GM19438 (cell line): ENCODE results near the gene LOXL4.

ENCODE experiments used
- ATAC-seq: cut with Tn5 transposase; IDR thresholded peaks from one replicate; pipeline ENCODE4 v1.9.1; 2021; ENCODE audit warnings: low read depth; ENCODE audit not compliant: unreplicated experiment

Gene LOXL4

DNA sequence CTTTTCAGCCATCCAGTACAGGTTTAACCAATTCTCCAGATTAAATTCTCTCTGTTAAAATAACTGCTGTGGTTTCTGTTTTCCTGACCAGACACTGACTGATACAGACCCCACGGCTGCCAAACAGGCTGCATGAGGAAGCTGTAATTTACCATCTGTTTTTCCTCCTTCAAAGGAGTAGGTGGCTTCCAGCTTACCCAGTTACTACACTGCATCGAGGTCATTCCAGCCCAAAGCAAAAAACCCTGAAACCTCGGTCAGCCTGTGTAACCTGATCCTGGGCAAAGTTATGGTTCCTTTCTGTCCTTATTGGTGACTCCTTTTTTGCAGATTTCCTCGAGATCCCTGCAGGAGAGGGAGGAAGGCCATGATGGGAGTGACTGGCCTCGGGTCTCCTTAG is 27.9 kb upstream of the LOXL4 start:
- ATAC-seq: no peak

DNA sequence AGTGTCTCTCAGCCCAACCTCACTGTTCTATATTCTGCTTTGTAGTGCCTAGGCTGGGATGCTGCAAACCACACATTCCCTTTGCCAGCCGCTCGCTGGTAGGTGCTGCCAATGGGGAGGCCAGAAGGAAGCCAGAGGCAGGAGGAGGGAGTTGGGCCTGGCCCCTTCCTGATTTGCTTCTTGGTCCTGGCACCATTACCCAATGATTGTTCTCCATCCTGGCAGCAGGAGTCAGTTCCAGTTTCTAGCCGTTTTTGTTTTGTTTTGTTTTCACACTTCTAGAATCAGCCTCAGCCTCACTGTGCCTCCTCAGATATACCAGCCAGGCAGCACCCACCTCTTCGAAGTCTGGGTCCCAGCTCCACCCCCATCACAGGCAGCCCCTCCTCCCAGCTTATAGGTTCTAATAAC is 27.4 kb upstream of the LOXL4 start:
- ATAC-seq: no peak

DNA sequence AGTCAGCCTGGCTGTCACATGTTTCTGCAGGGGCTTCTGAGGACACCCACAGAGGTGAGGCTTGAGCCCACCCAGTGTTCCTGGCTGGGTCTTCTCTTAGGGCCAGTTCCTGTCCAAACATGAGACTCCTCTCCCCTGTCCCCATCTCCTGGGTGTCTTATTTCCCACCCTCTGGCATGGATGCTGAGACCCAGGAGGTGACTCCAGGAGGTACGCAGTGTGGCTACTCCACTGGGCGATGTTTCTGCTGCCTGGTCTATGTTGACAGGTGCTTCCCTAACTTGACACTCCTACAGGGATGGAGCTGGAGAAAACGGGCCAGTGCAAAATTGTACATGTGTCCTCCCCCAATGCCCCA is 26.3 kb upstream of the LOXL4 start:
- no peak for ATAC-seq

DNA sequence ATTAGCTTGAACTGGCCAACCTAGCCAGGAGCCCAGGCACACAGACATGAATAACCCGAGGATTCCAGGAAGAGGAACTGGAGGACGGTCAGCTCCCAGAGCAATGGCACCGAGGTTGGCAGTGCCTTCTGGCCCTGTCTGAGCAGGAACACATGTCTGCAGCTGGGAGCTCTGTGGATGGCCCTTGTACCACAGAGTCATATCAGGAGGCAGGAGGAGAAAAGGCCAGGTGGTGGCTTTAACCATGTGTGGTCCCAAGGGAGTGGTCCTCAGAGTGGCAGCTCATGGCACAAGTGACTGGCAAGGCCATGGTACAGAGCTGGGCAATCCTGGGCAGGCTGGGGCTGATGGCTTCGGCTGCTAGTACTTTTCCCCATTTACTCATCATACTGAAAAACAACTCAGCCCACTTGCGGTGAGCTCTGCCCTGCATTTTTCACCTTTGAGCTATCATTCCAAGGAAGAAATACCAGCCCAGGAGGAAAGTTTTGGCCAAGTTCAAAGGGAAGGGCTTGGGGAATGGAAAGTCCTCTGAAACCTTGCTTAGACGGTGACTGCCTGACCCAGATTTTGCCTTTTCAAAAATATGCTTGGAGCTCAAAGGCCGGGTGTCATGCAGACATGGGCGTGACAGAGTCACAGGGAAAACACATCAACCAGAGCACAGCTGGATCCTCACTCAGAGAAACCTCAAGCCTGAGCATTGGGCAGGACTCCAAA is 25.7 kb upstream of the LOXL4 start:
- ATAC-seq: no peak

DNA sequence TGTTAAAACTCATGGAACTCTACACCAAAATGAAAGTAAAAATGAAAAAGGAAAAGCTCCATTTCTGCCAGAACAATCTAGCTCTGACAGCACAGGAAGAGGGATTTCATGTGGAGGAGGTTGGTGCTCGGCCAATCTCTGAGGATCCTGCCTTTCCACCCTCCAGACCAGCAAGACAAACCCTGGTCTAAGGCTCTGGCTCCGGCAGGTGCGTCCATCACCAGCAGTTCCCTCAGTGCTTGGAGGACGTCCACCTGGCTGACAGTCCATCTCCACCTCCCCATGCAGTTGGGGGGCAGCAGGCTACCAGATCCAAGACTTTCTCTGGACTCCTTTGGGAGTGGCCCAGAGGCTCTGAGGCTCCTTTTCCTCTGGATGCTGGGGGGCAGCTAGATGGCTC is 25.0 kb upstream of the LOXL4 start:
- ATAC-seq: no peak

DNA sequence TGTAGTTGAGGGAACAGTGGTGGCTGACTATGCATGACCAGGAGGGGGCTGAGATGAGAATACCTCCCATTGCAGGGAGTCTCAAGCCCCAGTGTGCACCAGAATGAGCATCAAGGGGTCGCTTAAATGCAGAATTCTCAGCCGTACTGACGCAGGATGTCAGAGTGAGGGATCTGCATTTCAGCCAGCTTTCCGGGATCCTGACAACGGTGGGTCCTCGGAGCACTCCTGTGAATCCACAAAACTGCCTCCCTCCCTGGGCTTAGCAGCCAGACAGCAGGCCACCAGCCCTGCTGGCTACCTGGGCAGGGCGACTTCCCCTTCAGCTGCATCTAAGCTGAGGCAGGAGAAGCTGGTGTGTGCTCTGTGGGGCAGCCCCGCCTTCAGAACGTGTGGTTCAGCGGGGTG is 21.8 kb upstream of the LOXL4 start:
- no peak for ATAC-seq

DNA sequence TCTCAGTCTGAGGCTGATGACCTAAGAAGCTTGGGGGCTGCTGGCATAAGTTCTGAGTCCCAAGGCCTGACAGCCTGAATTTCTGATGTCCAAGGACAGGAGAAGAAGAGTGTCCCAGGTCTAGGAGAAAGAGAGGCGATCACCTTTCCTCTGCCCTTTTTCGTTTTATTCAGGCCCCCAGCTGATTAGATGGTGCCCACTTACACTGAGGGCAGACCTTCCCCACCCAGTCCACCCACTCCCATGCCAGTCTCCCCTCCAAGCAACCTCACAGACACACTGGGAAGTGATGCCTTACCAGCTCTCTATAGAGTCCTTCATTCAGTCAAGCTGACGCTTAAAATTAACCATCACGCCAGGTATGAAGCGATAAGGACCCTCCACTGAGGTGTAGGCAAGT is 19.3 kb upstream of the LOXL4 start:
- no peak for ATAC-seq

DNA sequence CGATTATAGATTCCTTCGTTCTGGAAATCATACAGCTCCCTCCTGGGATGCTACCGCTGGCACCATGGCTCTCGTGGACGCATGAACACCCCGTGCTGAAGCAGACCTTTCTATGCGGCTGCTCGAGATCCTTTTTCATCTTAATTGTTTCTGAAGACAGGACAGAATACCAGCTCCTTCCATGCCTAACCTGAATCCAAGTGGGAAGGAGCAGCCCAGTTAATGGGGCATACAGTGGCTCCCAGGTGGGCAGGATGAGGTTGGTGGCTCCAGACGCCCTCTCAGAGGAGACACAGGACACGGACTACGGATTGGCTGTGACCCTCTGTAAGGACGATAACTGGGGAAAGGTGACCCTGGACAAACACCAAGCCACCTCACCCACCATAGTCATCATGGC is 18.4 kb upstream of the LOXL4 start:
- no peak for ATAC-seq

DNA sequence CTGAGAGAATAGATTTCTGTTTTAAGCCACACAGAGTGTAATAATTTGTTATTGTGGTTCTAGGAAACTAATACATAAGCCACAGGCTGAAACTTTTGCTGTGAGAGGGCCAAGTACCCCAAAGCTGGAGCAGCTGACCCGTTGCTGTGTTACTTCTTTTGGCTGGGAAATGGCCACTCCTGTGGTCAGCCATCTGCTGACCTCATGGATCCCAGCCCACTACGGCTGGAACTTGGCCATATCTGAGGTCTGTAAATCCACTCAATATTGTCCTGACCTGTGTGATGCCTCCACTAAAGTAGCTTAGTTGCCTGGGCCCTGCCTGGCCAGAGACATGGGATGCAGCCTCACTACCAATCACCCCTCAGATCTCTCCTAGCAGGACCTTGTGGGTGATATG is 17.4 kb upstream of the LOXL4 start:
- ATAC-seq: no peak

DNA sequence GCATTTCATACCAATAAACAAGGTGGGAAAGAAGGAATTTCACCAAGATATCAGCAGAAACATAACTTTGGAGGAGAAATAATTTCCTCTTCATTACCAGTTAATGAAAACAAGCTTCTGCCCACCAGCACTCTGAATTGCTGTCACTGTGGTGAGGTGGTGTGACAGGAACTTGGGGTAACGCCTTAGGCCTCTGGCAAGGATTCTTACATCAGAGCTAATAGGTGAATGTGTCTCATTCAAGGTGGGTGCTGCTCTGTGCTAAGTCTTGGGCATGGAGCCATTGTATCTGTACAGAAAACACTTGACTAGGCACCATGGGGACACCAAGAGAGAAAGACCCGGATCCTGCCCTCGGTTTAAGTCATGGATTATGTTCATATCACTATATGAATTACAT is 8.3 kb upstream of the LOXL4 start:
- ATAC-seq: no peak

DNA sequence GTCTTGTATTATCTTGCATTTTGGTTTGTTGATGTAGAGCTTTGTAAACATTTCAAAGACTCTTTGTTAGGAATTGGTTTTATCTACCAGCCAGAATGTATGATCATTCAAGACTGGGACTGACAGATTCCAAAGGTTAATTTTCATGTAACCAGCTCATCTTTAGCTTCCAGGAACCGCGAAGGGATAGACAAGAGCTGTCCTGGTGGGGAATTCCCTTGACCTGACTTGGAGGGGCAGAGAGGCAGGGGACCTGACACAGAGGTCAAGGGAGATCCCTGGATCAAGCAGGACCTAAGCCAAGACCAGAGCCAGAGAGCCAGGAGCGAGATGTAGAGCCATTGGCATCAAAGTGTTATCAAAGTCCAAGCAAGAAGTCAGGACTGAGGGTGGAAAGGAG is 6.6 kb upstream of the LOXL4 start:
- ATAC-seq: no peak

DNA sequence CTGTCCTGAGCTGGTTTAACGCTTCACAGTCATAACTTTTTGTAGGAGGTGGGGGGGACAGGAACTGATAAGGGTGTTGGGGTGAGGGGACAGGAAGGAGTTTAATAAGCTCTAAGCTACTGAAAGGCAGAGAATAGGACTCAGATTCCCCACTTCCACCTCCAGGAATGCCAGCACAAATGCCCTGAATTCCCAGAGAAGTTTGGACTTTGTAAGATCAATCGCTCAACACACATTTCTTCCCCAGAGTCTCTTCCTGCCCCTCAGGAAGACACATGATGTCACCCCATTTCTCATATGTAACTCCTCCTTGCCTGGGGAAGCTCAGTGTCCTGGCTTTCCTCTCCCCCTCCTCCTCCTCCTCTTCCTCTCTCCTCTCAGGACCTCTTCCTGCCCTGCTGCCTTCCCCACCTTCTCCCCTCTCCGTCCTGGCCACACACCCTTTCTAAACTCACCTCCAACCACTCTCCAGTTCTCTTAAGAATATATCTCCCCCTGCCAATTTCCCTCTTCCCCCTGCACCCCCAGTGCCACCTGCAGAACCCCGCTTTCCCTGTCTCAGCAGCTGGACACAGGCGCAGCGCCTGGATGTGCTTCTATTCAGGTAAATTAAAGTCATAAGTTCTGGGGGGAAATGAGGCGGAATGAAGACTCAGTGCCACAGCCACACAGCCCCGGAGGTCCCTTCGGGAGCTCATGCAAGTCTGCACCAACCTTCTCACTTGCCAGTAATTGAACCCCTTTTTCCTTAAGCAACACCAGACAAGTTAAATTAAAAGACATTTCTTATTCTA is 5.3 kb upstream of the LOXL4 start:
- no peak for ATAC-seq

DNA sequence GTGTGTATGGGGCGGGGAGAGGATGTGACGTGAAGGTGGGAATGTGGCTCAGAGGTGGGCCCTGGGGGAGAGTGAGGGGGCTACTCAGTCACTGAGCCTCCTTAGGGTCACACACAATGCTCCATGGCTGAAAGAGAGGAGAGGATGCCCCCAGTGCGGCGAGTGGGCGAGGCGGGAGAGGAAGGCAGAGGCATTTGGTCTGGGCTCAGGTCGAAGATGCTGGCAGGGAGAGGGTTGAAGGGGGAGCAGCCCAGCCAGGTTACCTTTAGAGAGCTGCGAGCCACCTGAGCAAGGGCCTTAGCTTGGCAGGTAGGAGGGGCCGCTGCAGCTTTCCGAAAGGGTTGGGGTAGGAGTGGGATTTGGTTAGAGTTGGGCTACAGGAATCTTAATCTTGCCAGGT is 4.7 kb upstream of the LOXL4 start:
- ATAC-seq: no peak

DNA sequence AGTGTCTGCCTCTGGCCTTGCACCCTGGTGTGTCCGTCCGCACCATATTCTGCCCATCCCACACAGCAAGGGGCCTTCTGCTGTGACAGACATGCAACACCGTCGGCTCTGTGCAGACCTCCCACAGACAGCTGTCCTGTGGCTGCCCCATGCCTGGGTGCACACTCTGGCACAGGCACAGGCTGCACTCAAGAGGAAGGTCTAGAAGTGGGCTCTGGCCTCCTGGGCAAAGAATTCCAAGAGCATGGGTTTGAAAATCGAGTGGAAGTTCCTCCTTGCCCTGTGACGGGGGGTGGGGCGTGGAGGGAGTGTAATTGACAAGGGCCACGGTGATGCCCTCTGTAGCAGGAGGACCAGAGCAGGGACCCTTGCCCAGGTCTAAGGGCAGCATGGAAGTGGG is 4.3 kb upstream of the LOXL4 start:
- ATAC-seq: no peak

DNA sequence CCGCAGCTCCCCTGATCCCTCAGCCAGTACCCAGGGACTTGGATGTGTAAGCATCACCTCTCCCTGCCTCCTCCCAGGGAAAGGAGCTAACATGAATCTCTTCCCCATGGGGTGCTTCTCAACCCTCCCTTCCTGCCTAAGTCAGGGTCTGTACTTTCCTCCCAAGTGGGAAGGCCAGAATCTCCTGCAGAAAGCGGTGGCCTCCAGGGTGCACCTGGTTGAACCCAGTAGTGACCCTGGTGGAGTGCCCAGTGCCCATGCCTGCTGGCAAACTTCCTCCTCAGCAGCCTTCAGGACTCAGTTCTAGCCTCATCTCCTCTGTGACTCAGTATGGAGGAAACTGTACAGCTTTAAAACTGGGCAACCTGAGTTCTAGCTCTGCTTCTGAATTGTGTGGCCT is 2.8 kb upstream of the LOXL4 start:
- no peak for ATAC-seq

DNA sequence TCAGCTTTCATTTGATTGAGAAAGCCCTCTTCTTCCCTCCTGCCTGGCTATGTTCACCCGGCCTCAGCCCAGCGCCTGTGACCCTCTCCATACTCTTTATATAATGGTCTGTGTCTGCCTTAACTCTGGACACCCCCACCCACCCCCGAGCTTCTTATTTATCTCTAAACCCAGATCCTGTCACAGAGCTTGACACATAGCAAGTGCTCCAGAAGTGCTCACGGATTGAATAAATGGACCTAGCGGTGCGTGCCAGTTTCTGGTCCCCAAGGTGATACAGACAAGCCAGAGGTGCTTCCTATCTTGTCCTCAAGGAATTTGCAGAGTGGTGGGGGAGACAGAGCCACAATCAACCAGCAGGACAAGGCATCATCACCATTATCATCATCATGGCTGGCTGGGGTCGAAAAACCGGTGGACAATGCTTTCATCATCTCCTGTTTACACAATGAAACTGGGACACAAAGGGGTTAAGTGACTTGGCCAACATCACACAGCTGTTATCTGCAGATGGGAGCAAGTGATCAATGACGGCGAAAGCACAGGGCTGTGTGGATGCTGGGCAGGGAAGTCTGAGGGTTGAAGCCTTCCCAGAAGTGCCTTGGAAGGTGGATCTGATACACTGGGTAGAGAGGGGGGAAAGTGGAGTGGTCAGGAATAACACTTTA is 2.2 kb upstream of the LOXL4 start:
- ATAC-seq: no peak

DNA sequence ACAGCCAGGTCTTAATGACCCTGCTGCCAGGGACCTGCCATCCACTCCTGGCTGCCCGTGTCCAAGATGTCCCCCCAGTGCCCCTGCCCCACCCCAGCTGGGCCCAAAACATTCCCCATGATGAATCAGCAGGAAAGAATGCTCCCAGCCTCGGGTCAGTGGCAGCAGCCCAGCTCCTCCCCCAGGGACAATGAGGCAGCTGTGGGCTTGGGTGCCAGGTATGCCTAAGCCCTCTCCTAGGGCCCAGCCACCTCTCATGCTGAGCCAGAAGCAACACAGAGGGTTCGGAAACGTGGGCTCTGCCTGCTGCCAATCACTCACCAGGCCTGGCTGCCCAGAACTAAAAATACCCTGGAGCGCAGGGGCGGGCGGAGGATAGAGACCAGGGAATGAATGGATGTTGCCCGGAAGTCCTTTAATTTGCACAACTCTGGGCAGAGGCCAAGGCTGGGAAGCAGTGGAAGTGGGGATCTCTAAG is 1.5 kb upstream of the LOXL4 start:
- no peak for ATAC-seq

DNA sequence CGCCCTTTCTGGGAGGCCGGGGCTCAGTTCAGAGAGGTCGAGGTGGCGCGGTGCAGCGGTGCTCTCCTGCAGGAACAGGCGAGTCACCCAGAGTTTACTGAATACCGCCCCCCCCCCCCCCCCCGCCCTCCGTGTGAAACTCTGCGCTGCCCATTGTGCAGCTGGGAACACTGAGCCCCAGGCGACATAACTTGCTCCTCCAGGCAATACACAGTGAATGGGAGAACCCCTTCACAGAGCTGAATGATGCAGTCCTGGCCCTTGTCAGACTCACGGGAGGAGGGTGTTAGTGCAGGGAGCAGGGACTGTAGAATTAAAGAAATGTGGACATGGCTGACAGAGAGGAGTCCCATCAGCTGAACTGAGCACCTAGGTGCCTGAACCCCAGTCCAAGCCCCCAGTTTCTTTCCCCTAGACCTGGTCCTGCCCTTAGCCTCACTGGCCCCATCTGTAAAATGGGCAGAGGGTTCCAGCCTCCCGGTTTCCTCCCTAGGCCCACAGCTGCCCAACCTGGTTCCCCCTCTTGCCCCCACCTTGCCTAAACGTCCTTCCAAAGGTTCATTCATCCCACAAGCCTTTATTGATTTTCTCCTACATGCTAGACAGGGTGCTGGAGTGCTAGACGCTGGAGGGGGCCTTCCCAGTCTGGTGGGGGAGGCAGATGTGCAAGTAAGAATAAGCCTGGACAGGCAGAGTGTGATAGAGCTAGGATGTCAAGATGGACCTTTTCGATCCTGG is 869 bp upstream of the LOXL4 start:
- no peak for ATAC-seq

DNA sequence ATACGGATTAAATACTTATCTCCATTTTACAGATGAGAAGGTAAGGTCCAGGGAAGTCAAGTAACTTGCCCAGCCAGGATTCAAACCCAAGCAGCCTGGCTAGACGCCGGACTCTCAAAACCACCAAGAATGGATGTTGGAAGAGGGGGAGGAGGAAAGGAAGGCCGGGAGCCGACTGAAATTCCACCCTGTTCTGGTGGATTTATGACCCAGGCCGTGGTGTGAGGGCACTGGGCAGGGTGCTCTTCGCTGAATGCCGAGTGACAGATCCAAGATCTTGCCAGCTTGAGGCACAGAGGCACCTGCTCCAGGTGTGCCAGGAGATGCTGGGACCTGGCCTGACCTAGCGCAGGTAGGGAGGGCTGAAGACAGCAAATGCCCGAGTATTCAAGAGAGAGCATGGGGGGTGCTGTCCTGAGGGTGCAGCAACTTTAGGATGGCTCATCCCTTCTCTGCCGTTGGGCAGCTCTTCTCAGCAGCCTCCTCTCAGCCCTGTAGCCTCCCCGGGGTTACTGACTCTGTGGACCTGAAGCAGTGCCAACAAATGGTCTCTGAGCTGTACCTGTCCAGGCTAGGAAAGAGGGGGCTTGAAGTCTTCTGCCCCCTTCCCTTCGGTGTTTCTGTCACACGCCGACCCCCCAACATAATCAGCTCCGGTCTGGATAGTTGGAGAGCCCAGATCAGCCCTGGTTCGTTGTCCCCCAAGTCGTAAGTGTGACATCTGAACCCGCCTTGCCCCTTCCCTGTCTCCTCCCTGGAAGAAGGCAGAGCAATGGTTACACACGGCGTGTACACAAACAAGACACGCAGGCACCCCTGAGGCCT is 713 bp downstream of the LOXL4 start:
- ATAC-seq: no peak

DNA sequence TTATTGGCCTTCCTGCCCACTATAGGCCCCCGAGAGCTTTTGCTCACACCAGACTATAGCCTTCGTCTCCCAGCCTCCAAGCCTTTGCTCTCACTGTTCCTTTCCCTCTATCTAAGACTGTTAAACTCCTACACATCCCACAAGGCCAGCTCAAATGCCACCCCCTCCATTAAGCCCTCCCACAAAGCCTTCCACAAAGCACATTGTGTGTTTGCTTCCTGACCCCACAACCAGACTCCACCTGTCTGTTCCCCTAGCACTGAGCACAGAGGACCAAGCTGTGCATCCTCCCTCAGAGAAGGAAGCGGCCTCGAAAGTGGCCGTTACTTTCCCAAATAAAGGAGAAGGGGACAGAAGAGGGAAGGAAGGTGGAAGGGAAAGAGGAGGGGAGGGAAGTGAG is 1.3 kb downstream of the LOXL4 start:
- ATAC-seq: no peak
